ENCODE results near the gene EDARADD.

DNA sequence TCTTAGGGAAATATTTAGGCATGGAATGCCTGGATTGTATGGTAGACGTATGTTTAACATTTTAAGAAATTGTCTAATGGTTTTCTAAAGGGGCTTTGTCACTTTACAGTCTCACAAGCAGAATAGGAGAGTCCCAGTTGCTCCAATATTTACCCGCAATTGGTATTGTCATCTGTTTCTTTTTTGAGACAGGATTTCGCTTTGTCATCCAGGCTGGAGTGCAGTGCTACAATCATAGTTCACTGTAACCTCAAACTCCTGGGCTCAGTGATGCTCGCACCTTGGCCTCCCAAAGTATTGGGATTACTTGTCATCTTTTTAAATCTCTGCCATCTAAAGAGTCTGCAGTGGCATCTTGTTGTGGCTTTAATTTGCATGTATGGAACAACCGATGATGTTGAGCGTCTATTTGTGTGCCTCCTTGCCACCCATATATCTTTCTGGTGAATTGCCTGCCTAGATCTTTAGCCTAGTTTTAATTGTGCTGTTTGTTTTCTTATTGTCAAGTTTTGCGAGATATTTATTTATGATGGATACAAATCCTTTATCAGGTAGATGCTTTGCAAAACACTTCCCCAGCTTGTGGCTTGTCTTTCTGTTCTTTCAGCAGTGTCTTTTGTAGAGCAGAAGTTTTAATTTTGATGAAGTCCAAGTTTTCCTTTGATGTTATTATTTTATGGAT is 32.0 kb upstream of the EDARADD start:
- TF ChIP-seq EZH2 (IDR thresholded peaks at IDR 0.05; ENCODE audit: insufficient read depth, poor library complexity, severe bottlenecking) (no peak), EZH2phosphoT487 (IDR thresholded peaks at IDR 0.05; ENCODE audit: insufficient read depth, low read depth) (no peak)

All from GM23248 (cell line).